ENCODE results near the gene MISFA.
"Not testable (repeated sequence)": the region's sequence is repeated elsewhere in the genome, so short reads cannot be mapped to it uniquely, and the experiment has no call there.

The MISFA gene

DNA sequence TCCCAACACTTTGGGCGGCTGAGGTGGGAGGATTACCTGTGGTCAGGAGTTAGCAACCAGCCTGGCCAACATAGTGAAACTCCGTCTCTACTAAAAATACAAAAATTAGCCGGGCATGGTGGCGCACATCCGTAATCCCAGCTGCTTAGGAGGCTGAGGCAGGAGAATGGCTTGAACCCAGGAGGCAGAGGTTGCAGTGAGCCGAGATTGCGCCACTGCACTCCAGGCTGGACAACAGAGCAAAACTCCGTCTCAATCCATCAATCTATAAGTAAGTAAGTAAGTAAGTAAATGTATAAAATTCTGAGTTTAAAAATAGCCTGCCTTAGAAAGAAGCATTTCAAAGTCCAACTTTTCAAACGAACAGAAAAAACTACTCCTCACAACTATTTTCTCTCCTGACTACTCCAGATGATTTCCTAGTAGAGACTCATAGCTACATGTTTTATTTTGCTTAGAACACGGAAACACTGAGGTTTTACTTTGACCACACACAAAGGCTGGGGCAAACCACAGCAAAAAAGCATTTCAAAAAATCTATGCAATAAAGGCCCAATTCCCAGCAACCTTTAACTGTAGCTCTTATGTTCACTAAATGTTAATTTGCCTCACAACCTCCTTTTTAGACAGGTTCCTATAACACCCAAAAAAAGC is 18.2 kb downstream of the MISFA start:
- DNase-seq (ENCODE audit: low read depth, low spot score), result no peak

DNA sequence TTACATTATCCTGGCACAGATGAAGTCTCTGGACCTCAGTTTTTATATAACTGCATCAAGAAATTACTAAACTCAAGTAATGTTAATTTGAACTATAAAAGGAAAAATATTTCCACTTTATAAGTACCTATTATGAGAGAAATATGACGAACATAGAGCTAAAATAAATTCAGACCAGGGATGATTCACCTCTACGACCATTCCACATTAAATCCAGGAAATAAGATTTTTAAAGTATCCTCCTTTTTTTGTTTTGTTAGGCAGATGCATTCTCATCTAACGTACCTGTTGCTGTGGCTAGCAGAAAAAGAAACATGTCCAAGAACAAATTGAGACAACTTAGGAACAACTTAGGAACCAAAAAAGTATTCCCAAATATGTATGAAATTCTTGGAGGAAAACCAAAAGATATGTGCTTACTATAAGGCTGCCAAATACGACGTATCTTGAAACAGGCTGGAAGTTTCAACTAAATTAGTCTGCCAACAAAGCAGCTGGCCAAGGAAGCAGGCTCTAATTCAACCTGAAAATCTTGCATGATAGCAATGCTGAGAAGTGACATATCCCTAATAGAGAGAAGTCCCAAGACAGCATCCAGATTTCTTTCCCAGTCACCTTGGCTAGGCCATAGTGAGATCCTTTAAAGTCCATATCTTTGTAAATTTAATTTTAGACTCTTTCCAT is 18.9 kb downstream of the MISFA start:
- no peak for DNase-seq (ENCODE audit: low read depth, low spot score)

- no peak for DNase-seq (ENCODE audit: low read depth, low spot score)
Measured at GRCh38 chr11:18623707-18624106, 24.1 kb downstream of the MISFA start.

DNA sequence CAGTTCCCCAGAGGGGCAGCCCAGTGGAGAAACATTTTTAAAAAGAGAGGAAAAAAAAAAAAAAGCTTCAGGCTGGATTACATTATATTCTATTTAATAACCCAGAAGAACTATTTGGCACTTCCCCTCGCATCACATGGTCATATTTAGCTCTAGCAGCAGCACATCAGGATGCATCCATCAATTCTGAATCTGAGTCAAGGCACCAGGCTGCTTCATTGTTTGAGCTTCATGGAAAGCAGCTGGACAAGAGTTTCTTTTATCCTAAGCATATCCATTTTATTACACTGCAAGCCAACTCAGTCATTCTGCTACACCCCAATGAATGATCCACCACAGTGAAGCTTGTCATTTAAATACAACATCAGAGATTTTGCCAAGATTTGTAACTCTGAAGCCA is 24.6 kb downstream of the MISFA start:
- DNase-seq (ENCODE audit: low read depth, low spot score), result no peak

GRCh38 chr11:18632841-18633240 is 33.3 kb downstream of the MISFA start:
- no peak for DNase-seq (ENCODE audit: low read depth, low spot score)

GRCh38 chr11:18633256-18634139 is 33.9 kb downstream of the MISFA start:
- DNase-seq (ENCODE audit: low read depth, low spot score), result no peak

- peak; percentile 99 for DNase-seq (ENCODE audit: low read depth, low spot score)
Measured at GRCh38 chr11:18634140-18635032, 34.8 kb downstream of the MISFA start, which contains the start of gene SPTY2D1. Gene SPTY2D1 (minus strand): TSS chr11:18634342. CDS start chr11:18634257, 85 bp downstream.

DNA sequence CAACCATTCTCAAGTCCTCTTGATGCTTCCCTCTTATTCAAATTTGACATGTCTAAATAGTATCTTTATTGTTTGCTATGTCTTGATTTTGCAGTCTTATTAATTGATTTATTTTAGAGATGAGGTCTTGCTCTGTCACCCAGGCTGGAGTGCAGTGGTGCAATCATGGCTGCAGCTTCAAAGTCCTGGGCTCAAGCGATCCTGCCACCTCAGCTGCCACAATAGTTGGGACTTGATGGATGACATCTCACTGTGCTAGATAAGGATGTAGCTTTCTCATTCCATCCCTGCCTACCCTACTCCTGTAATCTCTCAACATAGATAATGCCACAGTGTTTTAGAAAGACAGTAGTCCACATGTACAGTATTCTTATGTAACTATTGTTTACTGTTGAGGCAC is 42.1 kb downstream of the MISFA start:
- DNase-seq (ENCODE audit: low read depth, low spot score), result no peak

- DNase-seq (ENCODE audit: low read depth, low spot score), result not testable (repeated sequence)
Measured at GRCh38 chr11:18643034-18643433, 43.4 kb downstream of the MISFA start.

- no peak for DNase-seq (ENCODE audit: low read depth, low spot score)
Measured at GRCh38 chr11:18650353-18650752, 50.8 kb downstream of the MISFA start.

- DNase-seq (ENCODE audit: low read depth, low spot score), result no peak
Measured at GRCh38 chr11:18650859-18651557, 51.4 kb downstream of the MISFA start.

Measured in smooth muscle cell of the brain vasculature (primary cell).